Keratinocyte (primary cell): ENCODE measurements around the gene GPLD1. TPM values are rescaled to one million over a fixed set of nuclear protein-coding genes. Genes with fewer than 3 reads are reported as not detected.

ENCODE experiments used
- DNase-seq: peaks from one replicate; pipeline ENCODE4 v3.0.0-alpha.2; 2011; ENCODE audit warnings: low read depth, missing footprints, low spot score
- FAIRE-seq: peaks from 2 replicates; lab custom pipeline; 2011; peaks lifted over from hg19 to GRCh38; lab: Jason Lieb, UNC
- H2AFZ ChIP-seq: 2 replicates; pipeline ENCODE4 v1.6.0; 2012; ENCODE audit warnings: low read length, control low read depth, inconsistent platforms; ENCODE audit not compliant: control insufficient read depth
- H3K27ac ChIP-seq: 2 replicates; pipeline ENCODE4 v1.5.1; 2011; ENCODE audit warnings: low read length; ENCODE audit not compliant: control insufficient read depth, insufficient read depth
- H3K27me3 ChIP-seq: 3 replicates; pipeline ENCODE4 v1.6.0; 2011; ENCODE audit warnings: low read length; ENCODE audit not compliant: control insufficient read depth, insufficient read depth; ENCODE audit errors: extremely low read depth
- H3K36me3 ChIP-seq, 2 experiments: 2 replicates in 1 of 2; 3 replicates in 1 of 2; pipeline ENCODE4 v1.5.1; 2011; ENCODE audit warnings: low read length in 2 of 2, mild to moderate bottlenecking in 1 of 2; ENCODE audit not compliant: control insufficient read depth in 2 of 2, insufficient read depth in 2 of 2; ENCODE audit errors: extremely low read depth in 1 of 2
- H3K4me1 ChIP-seq: 3 replicates; pipeline ENCODE4 v1.5.1; 2011; ENCODE audit warnings: low read length; ENCODE audit not compliant: control insufficient read depth, insufficient read depth; ENCODE audit errors: extremely low read depth
- H3K4me2 ChIP-seq: 3 replicates; pipeline ENCODE4 v1.6.0; 2011; ENCODE audit warnings: low read depth, low read length; ENCODE audit not compliant: control insufficient read depth, insufficient read depth; ENCODE audit errors: extremely low read depth
- H3K4me3 ChIP-seq, 3 experiments: fragments of 200-600 bp in 1 of 3; sonication (generic) in 1 of 3; 2 replicates in 2 of 3; 3 replicates in 1 of 3; pipeline ENCODE4 v1.5.1; 2011 to 2016; ENCODE audit warnings: low read length in 3 of 3, mild to moderate bottlenecking in 3 of 3, control low read depth in 2 of 3, inconsistent platforms in 1 of 3, low read depth in 1 of 3, mixed read lengths in 1 of 3, mixed run types in 1 of 3, moderate library complexity in 1 of 3; ENCODE audit not compliant: control insufficient read depth in 2 of 3, insufficient read depth in 2 of 3; ENCODE audit errors: extremely low read depth in 1 of 3
- H3K79me2 ChIP-seq: 2 replicates; pipeline ENCODE4 v1.6.0; 2012; ENCODE audit warnings: low read length; ENCODE audit not compliant: control insufficient read depth, insufficient read depth
- H3K9ac ChIP-seq: 3 replicates; pipeline ENCODE4 v1.6.0; 2011; ENCODE audit warnings: low read length; ENCODE audit not compliant: control insufficient read depth, insufficient read depth; ENCODE audit errors: extremely low read depth
- H3K9me1 ChIP-seq: 3 replicates; pipeline ENCODE4 v1.6.0; 2011; ENCODE audit warnings: low read length; ENCODE audit not compliant: control insufficient read depth, insufficient read depth; ENCODE audit errors: extremely low read depth
- H3K9me3 ChIP-seq: 2 replicates; pipeline ENCODE4 v1.5.1; 2012; ENCODE audit warnings: low read depth, low read length; ENCODE audit not compliant: control insufficient read depth
- H4K20me1 ChIP-seq: 3 replicates; pipeline ENCODE4 v1.6.0; 2011; ENCODE audit warnings: low read length; ENCODE audit not compliant: control insufficient read depth, insufficient read depth; ENCODE audit errors: extremely low read depth
- CTCF ChIP-seq, 3 experiments: IDR thresholded peaks in 1 of 3; conservative IDR thresholded peaks in 1 of 3; optimal IDR thresholded peaks in 1 of 3; 2 replicates in 2 of 3; 3 replicates in 1 of 3; pipeline versions ENCODE3 to v1.5.1; 2011; ENCODE audit warnings: low read length in 3 of 3, mild to moderate bottlenecking in 3 of 3, moderate library complexity in 2 of 3, control low read depth in 1 of 3, inconsistent platforms in 1 of 3; ENCODE audit not compliant: insufficient read depth in 2 of 3; ENCODE audit errors: extremely low read depth in 1 of 3
- EZH2 ChIP-seq: IDR thresholded peaks from one replicate; pipeline ENCODE4 v1.6.1; 2012; ENCODE audit warnings: inconsistent platforms, mild to moderate bottlenecking, low read length, moderate library complexity
- dilution Hi-C: fragments of 300-500 bp; cut with MboI; formaldehyde crosslinking; loops from one replicate; pipeline ENCODE4 v1.7.0; 2020; ENCODE audit warnings: low sequenced_read_pairs; ENCODE audit not compliant: extremely low pct_ligation_motif_present
- polyA plus RNA-seq, 5 experiments: library from polyadenylated mRNA; depleted of rRNA in 3 of 5; stranded (reverse) in 3 of 5; stranded (forward) in 1 of 5; unstranded in 1 of 5; fragments of >200 nt; gene quantifications; 1 replicate in 1 of 5; 2 replicates in 3 of 5; 3 replicates in 1 of 5; pipeline versions ENCODE4 v1.2.1 to v1.2.3, GENCODE V29; 2011 to 2012; ENCODE audit warnings: missing spikeins in 2 of 5, low read depth in 1 of 5, low replicate concordance in 1 of 5

The GPLD1 gene
- polyA plus RNA-seq, 1 donor (not counting 4 experiments of a cell fraction or from before 2014, with no cell fraction given), result 0.07 TPM

DNA sequence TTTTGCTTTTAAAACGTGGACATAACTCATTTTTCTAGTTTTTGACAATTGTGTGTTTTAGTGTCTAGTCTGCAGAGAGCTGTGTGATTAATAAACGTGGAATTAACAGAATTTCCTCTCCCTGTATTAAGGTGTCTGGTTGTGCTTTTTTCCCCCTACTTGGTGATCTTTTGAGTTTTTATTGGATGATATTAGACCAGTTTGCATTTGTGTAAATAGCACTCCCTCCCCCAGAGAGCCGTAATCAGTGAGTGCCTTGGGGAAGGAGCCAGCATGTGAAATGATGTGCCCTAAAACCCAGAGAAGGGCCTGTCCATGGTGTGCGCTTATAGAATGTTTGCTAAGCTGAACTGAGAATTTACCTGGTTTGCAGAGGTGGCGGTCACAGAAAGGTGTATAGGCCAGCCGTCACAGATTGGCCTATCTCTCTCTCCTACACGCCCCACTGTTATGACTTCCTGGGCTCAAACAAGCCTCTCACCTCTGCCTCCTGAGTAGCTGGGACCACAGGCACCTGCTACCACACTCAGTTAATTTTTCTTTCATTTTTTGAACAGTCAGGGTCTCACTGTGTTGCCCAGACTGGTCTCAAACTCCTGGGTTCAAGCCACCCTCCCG is 47.8 kb upstream of the GPLD1 start:
- no peak overlapping the region for H3K4me2 ChIP-seq
- H3K4me3 ChIP-seq, result no peak overlapping the region
- H3K4me1 ChIP-seq, result no peaks in the 10 kb centered on the region
- H3K9me1 ChIP-seq, result no peaks in the 10 kb centered on the region
- H3K27ac ChIP-seq, result no peak overlapping the region
- H3K27me3 ChIP-seq, result no peaks in the 10 kb centered on the region
- H3K36me3 ChIP-seq, result no peaks in the 10 kb centered on the region
- no peak overlapping the region for H3K9ac ChIP-seq
- TF ChIP-seq CTCF (optimal IDR thresholded peaks at IDR 0.05 in 1 of 3, IDR thresholded peaks at IDR 0.05 in 1 of 3, conservative IDR thresholded peaks at IDR 0.05 in 1 of 3; ENCODE audit: extremely low read depth in 1 of 3, insufficient read depth in 2 of 3, low read length in 3 of 3) (no peak), EZH2 (no peak)
- dilution Hi-C loops, result no loop called here
- H3K79me2 ChIP-seq, result no peaks in the 10 kb centered on the region
- FAIRE-seq (no peak), DNase-seq (no peak)
- H2AFZ ChIP-seq, result no peak overlapping the region
- no peaks in the 10 kb centered on the region for H4K20me1 ChIP-seq
- no peaks in the 10 kb centered on the region for H3K9me3 ChIP-seq

GRCh38 chr6:24536466-24536865 is 47.1 kb upstream of the GPLD1 start:
- DNase-seq (no peak), FAIRE-seq (no peak)
- Histone ChIP-seq H3K4me1 (no peaks in the 10 kb centered on the region), H3K4me2 (no peak overlapping the region), H3K27ac (no peak overlapping the region), H3K9ac (no peak overlapping the region), H3K36me3 (no peaks in the 10 kb centered on the region), H4K20me1 (no peaks in the 10 kb centered on the region), H3K9me3 (no peaks in the 10 kb centered on the region), H3K4me3 (no peak overlapping the region), H3K27me3 (no peaks in the 10 kb centered on the region), H3K9me1 (no peaks in the 10 kb centered on the region), H3K79me2 (no peaks in the 10 kb centered on the region), H2AFZ (no peak overlapping the region)
- no peak for TF ChIP-seq EZH2
- TF ChIP-seq CTCF (optimal IDR thresholded peaks at IDR 0.05 in 1 of 3, IDR thresholded peaks at IDR 0.05 in 1 of 3, conservative IDR thresholded peaks at IDR 0.05 in 1 of 3; ENCODE audit: extremely low read depth in 1 of 3, insufficient read depth in 2 of 3, low read length in 3 of 3), result no peak
- dilution Hi-C loops, result no loop called here
